SK-N-SH (cell line): ENCODE results near the gene SC5D. TPM values are rescaled to one million over a fixed set of nuclear protein-coding genes. Genes with fewer than 3 reads are reported as not detected.

Source experiments
- CTCF ChIA-PET: fragments of 300-600, 350-600 bp; formaldehyde crosslinking; extraction: SDS; loops from one replicate; lab custom pipeline; 2021; lab: Yijun Ruan, JAX
- POLR2A ChIA-PET: fragments of 350-600 bp; sonication (Branson Sonifier 250); formaldehyde crosslinking; extraction: SDS; loops from one replicate; lab custom pipeline; 2020; ENCODE audit warnings: antibody characterized with exemption, inconsistent platforms; lab: Yijun Ruan, JAX
- DNase-seq: peaks from one replicate; pipeline ENCODE4 v3.0.0; 2012
- H2AFZ ChIP-seq: fragments of 200-600 bp; sonication (generic); 2 replicates; pipeline ENCODE4 v1.8.1; 2016; ENCODE audit warnings: antibody characterized with exemption, mild to moderate bottlenecking, low read depth
- H3F3A ChIP-seq: fragments of 200-600 bp; sonication (generic); replicated peaks from 2 replicates; pipeline ENCODE3; 2016; ENCODE audit warnings: antibody characterized with exemption, mild to moderate bottlenecking; ENCODE audit not compliant: insufficient read depth
- H3K27ac ChIP-seq, 2 experiments: fragments of 200-500 bp in 1 of 2; fragments of 200-600 bp in 1 of 2; sonication (Bioruptor generic) in 1 of 2; sonication (generic), shearing (Covaris generic) in 1 of 2; 2 replicates each; pipeline versions ENCODE4 v1.5.1 to v1.6.1; 2014 to 2016; ENCODE audit warnings: low read depth in 2 of 2, inconsistent platforms in 1 of 2, low read length in 1 of 2, mild to moderate bottlenecking in 1 of 2, mixed read lengths in 1 of 2
- H3K27me3 ChIP-seq: fragments of 200-600 bp; sonication (generic), shearing (Covaris generic); 2 replicates; pipeline ENCODE4 v1.6.1; 2016; ENCODE audit warnings: mixed run types; ENCODE audit not compliant: insufficient read depth
- H3K36me3 ChIP-seq, 2 experiments: fragments of 200-500 bp in 1 of 2; fragments of 200-600 bp in 1 of 2; sonication (Bioruptor generic) in 1 of 2; sonication (generic) in 1 of 2; replicated peaks in 1 of 2; 2 replicates each; pipeline versions ENCODE3 to v1.5.1; 2014 to 2016; ENCODE audit warnings: low read length in 1 of 2, mild to moderate bottlenecking in 1 of 2; ENCODE audit not compliant: insufficient read depth in 2 of 2, control insufficient read depth in 1 of 2
- H3K4me1 ChIP-seq, 2 experiments: fragments of 200-500 bp in 1 of 2; fragments of 200-600 bp in 1 of 2; sonication (Bioruptor generic) in 1 of 2; sonication (generic), shearing (Covaris generic) in 1 of 2; 2 replicates each; pipeline versions ENCODE4 v1.5.1 to v1.6.1; 2014 to 2016; ENCODE audit warnings: low read depth in 1 of 2, low read length in 1 of 2, mixed run types in 1 of 2; ENCODE audit not compliant: insufficient read depth in 2 of 2, control insufficient read depth in 1 of 2
- H3K4me2 ChIP-seq: fragments of 200-600 bp; sonication (generic), shearing (Covaris generic); 2 replicates; pipeline ENCODE4 v1.6.1; 2017; ENCODE audit warnings: mixed run types
- H3K4me3 ChIP-seq, 2 experiments: fragments of 200-500 bp in 1 of 2; fragments of 200-600 bp in 1 of 2; sonication (Bioruptor generic) in 1 of 2; sonication (generic), shearing (Covaris generic) in 1 of 2; 2 replicates each; pipeline versions ENCODE4 v1.5.1 to v1.8.1; 2014 to 2016; ENCODE audit warnings: low read depth in 2 of 2, inconsistent platforms in 1 of 2, low read length in 1 of 2, mild to moderate bottlenecking in 1 of 2, mixed read lengths in 1 of 2, moderate library complexity in 1 of 2
- H3K79me2 ChIP-seq: fragments of 200-600 bp; sonication (generic); 2 replicates; pipeline ENCODE4 v1.8.1; 2017; ENCODE audit warnings: mild to moderate bottlenecking; ENCODE audit not compliant: insufficient read depth
- H3K9ac ChIP-seq: fragments of 200-600 bp; sonication (generic); 2 replicates; pipeline ENCODE4 v1.6.1; 2017; ENCODE audit warnings: mixed run types
- H3K9me2 ChIP-seq: fragments of 200-600 bp; sonication (generic); 2 replicates; pipeline ENCODE4 v1.6.1; 2017; ENCODE audit warnings: mixed run types
- H3K9me3 ChIP-seq: fragments of 200-600 bp; sonication (generic); 2 replicates; pipeline ENCODE4 v1.6.1; 2017; ENCODE audit warnings: mixed run types, mild to moderate bottlenecking, moderate library complexity
- H4K20me1 ChIP-seq: fragments of 200-600 bp; sonication (generic); 2 replicates; pipeline ENCODE4 v1.6.1; 2017; ENCODE audit warnings: mild to moderate bottlenecking, mixed run types; ENCODE audit not compliant: insufficient read depth
- CHD2 ChIP-seq: fragments of 150-350 bp; IDR thresholded peaks from 2 replicates; pipeline ENCODE4 v1.6.1; 2018; ENCODE audit warnings: low read length; ENCODE audit not compliant: partially characterized antibody
- CTCF ChIP-seq: fragments of 200-600 bp; sonication (generic); IDR thresholded peaks from 2 replicates; pipeline ENCODE4 v1.6.1; 2017; ENCODE audit warnings: antibody characterized with exemption, mild to moderate bottlenecking, moderate library complexity
- EP300 ChIP-seq, 2 experiments: IDR thresholded peaks; 2 replicates each; pipeline versions ENCODE4 v1.4.0 to v1.6.1; 2012; ENCODE audit warnings: borderline replicate concordance in 1 of 2, low read depth in 1 of 2, low read length in 1 of 2
- FOSL2 ChIP-seq: IDR thresholded peaks from 2 replicates; pipeline ENCODE4 v1.4.0; 2012; ENCODE audit warnings: low read depth, mild to moderate bottlenecking, moderate library complexity, borderline replicate concordance
- FOXJ3 ChIP-seq: sonication (generic); formaldehyde crosslinking; IDR thresholded peaks from 2 replicates; pipeline ENCODE4 v1.5.1; 2020; ENCODE audit warnings: mild to moderate bottlenecking, missing genetic modification reagents
- FOXM1 ChIP-seq: IDR thresholded peaks from 2 replicates; pipeline ENCODE4 v1.4.0; 2012; ENCODE audit warnings: low read depth, mild to moderate bottlenecking
- GATA2 ChIP-seq: sonication (generic); formaldehyde crosslinking; IDR thresholded peaks from 2 replicates; pipeline ENCODE4 v1.5.0; 2020; ENCODE audit warnings: mild to moderate bottlenecking, missing genetic modification reagents
- MXI1 ChIP-seq: IDR thresholded peaks from 2 replicates; pipeline ENCODE4 v1.6.1; 2012; ENCODE audit warnings: mild to moderate bottlenecking, low read depth, low read length, improper control_type of control experiment
- NRF1 ChIP-seq: IDR thresholded peaks from 2 replicates; pipeline ENCODE4 v1.6.1; 2012; ENCODE audit warnings: low read depth, mild to moderate bottlenecking, low read length
- RAD21 ChIP-seq: IDR thresholded peaks from 2 replicates; pipeline ENCODE4 v1.6.1; 2012; ENCODE audit warnings: mild to moderate bottlenecking, low read length
- RCOR1 ChIP-seq: fragments of 150-350 bp; IDR thresholded peaks from 2 replicates; pipeline ENCODE4 v1.6.1; 2017; ENCODE audit warnings: antibody characterized with exemption, low read length
- REST ChIP-seq: IDR thresholded peaks from 2 replicates; pipeline ENCODE4 v1.6.1; 2012; ENCODE audit warnings: mild to moderate bottlenecking, low read depth, low read length, moderate library complexity
- RFX5 ChIP-seq: IDR thresholded peaks from 2 replicates; pipeline ENCODE4 v1.6.1; 2012; ENCODE audit warnings: mild to moderate bottlenecking, improper control_type of control experiment, low read length
- SMC3 ChIP-seq: IDR thresholded peaks from 2 replicates; pipeline ENCODE4 v1.6.1; 2012; ENCODE audit warnings: low read depth, low read length, improper control_type of control experiment
- TAF1 ChIP-seq: IDR thresholded peaks from 2 replicates; pipeline ENCODE4 v1.6.1; 2012; ENCODE audit warnings: low read depth, mild to moderate bottlenecking, low read length, moderate library complexity, borderline replicate concordance
- TEAD4 ChIP-seq: IDR thresholded peaks from 2 replicates; pipeline ENCODE4 v1.4.0; 2012; ENCODE audit warnings: mild to moderate bottlenecking, borderline replicate concordance; ENCODE audit not compliant: insufficient read depth
- ZBTB33 ChIP-seq: IDR thresholded peaks from 2 replicates; pipeline ENCODE4 v1.4.0; 2012; ENCODE audit warnings: low read depth, borderline replicate concordance
- WGBS: methylation state at CpG from one replicate; pipeline ENCODE4 v1.1.6; 2017; ENCODE audit warnings: low lambda C conversion rate; 5-methylcytosine and 5-hydroxymethylcytosine counted together
- polyA plus RNA-seq, 3 experiments: library from polyadenylated mRNA; depleted of rRNA; stranded (reverse); fragments of >200 nt; gene quantifications; 2 replicates each; pipeline ENCODE4 v1.2.3, GENCODE V29; 2012

Gene SC5D
- polyA plus RNA-seq, 1 of the 3 experiments (the other 2 are of a cell fraction), result 8.9 TPM

- H3K4me1 ChIP-seq, result no peaks in the 10 kb centered on the region
- no peak overlapping the region for H3K4me3 ChIP-seq
- no peak overlapping the region for H3K27ac ChIP-seq
- TF ChIP-seq MXI1 (no peak), SMC3 (no peak), RAD21 (no peak), CHD2 (no peak), RCOR1 (no peak), TEAD4 (no peak), EP300 (IDR thresholded peaks at IDR 0.05; ENCODE audit: borderline replicate concordance in 1 of 2, low read depth in 1 of 2, low read length in 1 of 2) (no peak), REST (no peak), RFX5 (no peak), FOSL2 (no peak), FOXM1 (no peak)
- no peaks in the 10 kb centered on the region for H3K9me2 ChIP-seq
- no peak for DNase-seq
- H3K79me2 ChIP-seq, result no peaks in the 10 kb centered on the region
- H3K9ac ChIP-seq, result no peak overlapping the region
- H3K4me2 ChIP-seq, result no peak overlapping the region
- no peaks in the 10 kb centered on the region for H4K20me1 ChIP-seq
- CTCF ChIA-PET, result no interaction called here
- POLR2A ChIA-PET, result no interaction called here
- H3K27me3 ChIP-seq, result no peaks in the 10 kb centered on the region
- H3F3A ChIP-seq, result no peaks in the 10 kb centered on the region
- H3K9me3 ChIP-seq, result no peaks in the 10 kb centered on the region
- peaks cover 9 to 32% of the 10 kb centered on the region in 2 experiments for H3K36me3 ChIP-seq
- no peak overlapping the region for H2AFZ ChIP-seq
Observed at GRCh38 chr11:121311373-121311772, 18.8 kb downstream of the SC5D start.

- Histone ChIP-seq H3K27ac (no peak overlapping the region), H3K36me3 (peaks cover 4 to 20% of the 10 kb centered on the region in 2 experiments), H3K4me3 (no peak overlapping the region), H4K20me1 (no peaks in the 10 kb centered on the region), H3F3A (no peaks in the 10 kb centered on the region), H2AFZ (no peak overlapping the region), H3K4me2 (no peak overlapping the region), H3K4me1 (no peaks in the 10 kb centered on the region), H3K9ac (no peak overlapping the region), H3K27me3 (no peaks in the 10 kb centered on the region), H3K9me3 (no peaks in the 10 kb centered on the region), H3K79me2 (no peaks in the 10 kb centered on the region), H3K9me2 (no peaks in the 10 kb centered on the region)
- 92% methylated on average over 2 of the region's 2 CpGs for WGBS
- CTCF ChIA-PET, result no interaction called here
- no peak for DNase-seq
- POLR2A ChIA-PET, result no interaction called here
- TF ChIP-seq REST (no peak), ZBTB33 (no peak), FOXM1 (no peak), FOXJ3 (CRISPR knock-in tag) (no peak), NRF1 (no peak), GATA2 (CRISPR knock-in tag) (no peak), CTCF (no peak), TAF1 (no peak), SMC3 (no peak), TEAD4 (no peak), RAD21 (no peak)
Observed at GRCh38 chr11:121312483-121312882, 19.9 kb downstream of the SC5D start.
